ENCODE data around the gene DAD1. TPM values are rescaled to one million over a fixed set of nuclear protein-coding genes. Genes with fewer than 3 reads are reported as not detected.

Gene DAD1
- total RNA-seq, 1 donor from 2014 or later: 223 TPM

- TF ChIP-seq CTCF (IDR thresholded peaks at IDR 0.05): no peak
- H3K4me1 Mint-ChIP-seq (ENCODE audit: unreplicated experiment): peaks cover 57% of the 10 kb centered on the region
- no peaks in the 10 kb centered on the region for H3K9me3 Mint-ChIP-seq (ENCODE audit: unreplicated experiment)
- H3K36me3 Mint-ChIP-seq (ENCODE audit: unreplicated experiment): no peaks in the 10 kb centered on the region
- DNase-seq (ENCODE audit: extremely low spot score, unreplicated experiment): no peak
- H3K27me3 Mint-ChIP-seq (ENCODE audit: unreplicated experiment): no peaks in the 10 kb centered on the region
- H3K4me3 Mint-ChIP-seq (ENCODE audit: unreplicated experiment): no peak overlapping the region
- H3K27ac Mint-ChIP-seq (ENCODE audit: unreplicated experiment): no peak overlapping the region
Observed at GRCh38 chr14:22552827-22553076, 36.3 kb downstream of the DAD1 start.

- no peaks in the 10 kb centered on the region for H3K36me3 Mint-ChIP-seq (ENCODE audit: unreplicated experiment)
- H3K27me3 Mint-ChIP-seq (ENCODE audit: unreplicated experiment): no peaks in the 10 kb centered on the region
- no peaks in the 10 kb centered on the region for H3K9me3 Mint-ChIP-seq (ENCODE audit: unreplicated experiment)
- H3K4me1 Mint-ChIP-seq (ENCODE audit: unreplicated experiment): peaks cover 60% of the 10 kb centered on the region
- H3K4me3 Mint-ChIP-seq (ENCODE audit: unreplicated experiment): no peak overlapping the region
- no peak overlapping the region for H3K27ac Mint-ChIP-seq (ENCODE audit: unreplicated experiment)
- DNase-seq (ENCODE audit: extremely low spot score, unreplicated experiment): no peak
- TF ChIP-seq CTCF (IDR thresholded peaks at IDR 0.05): no peak
Observed at GRCh38 chr14:22552001-22552826, 36.8 kb downstream of the DAD1 start.

GRCh38 chr14:22551605-22551997 lies 37.4 kb downstream of the DAD1 start:
- Mint-ChIP-seq H3K36me3 (ENCODE audit: unreplicated experiment) (no peaks in the 10 kb centered on the region), H3K4me3 (ENCODE audit: unreplicated experiment) (no peak overlapping the region), H3K27ac (ENCODE audit: unreplicated experiment) (peak overlapping the region; percentile 25), H3K4me1 (ENCODE audit: unreplicated experiment) (peaks cover 61% of the 10 kb centered on the region), H3K27me3 (ENCODE audit: unreplicated experiment) (no peaks in the 10 kb centered on the region), H3K9me3 (ENCODE audit: unreplicated experiment) (no peaks in the 10 kb centered on the region)
- no peak for TF ChIP-seq CTCF (IDR thresholded peaks at IDR 0.05)
- DNase-seq (ENCODE audit: extremely low spot score, unreplicated experiment): no peak

GRCh38 chr14:22549981-22550673 lies 38.9 kb downstream of the DAD1 start:
- no peaks in the 10 kb centered on the region for H3K9me3 Mint-ChIP-seq (ENCODE audit: unreplicated experiment)
- TF ChIP-seq CTCF (IDR thresholded peaks at IDR 0.05): no peak
- no peak overlapping the region for H3K4me3 Mint-ChIP-seq (ENCODE audit: unreplicated experiment)
- H3K4me1 Mint-ChIP-seq (ENCODE audit: unreplicated experiment): peaks cover 66% of the 10 kb centered on the region
- DNase-seq (ENCODE audit: extremely low spot score, unreplicated experiment): no peak
- no peaks in the 10 kb centered on the region for H3K27me3 Mint-ChIP-seq (ENCODE audit: unreplicated experiment)
- H3K27ac Mint-ChIP-seq (ENCODE audit: unreplicated experiment): peak overlapping the region; percentile 80
- no peaks in the 10 kb centered on the region for H3K36me3 Mint-ChIP-seq (ENCODE audit: unreplicated experiment)

GRCh38 chr14:22549324-22549962 lies 39.6 kb downstream of the DAD1 start:
- Mint-ChIP-seq H3K27me3 (ENCODE audit: unreplicated experiment) (no peaks in the 10 kb centered on the region), H3K9me3 (ENCODE audit: unreplicated experiment) (no peaks in the 10 kb centered on the region), H3K27ac (ENCODE audit: unreplicated experiment) (peak overlapping the region; percentile 80), H3K36me3 (ENCODE audit: unreplicated experiment) (no peaks in the 10 kb centered on the region), H3K4me3 (ENCODE audit: unreplicated experiment) (no peak overlapping the region), H3K4me1 (ENCODE audit: unreplicated experiment) (peaks cover 67% of the 10 kb centered on the region)
- no peak for DNase-seq (ENCODE audit: extremely low spot score, unreplicated experiment)
- no peak for TF ChIP-seq CTCF (IDR thresholded peaks at IDR 0.05)
